Esophagus muscularis mucosa (tissue), 4 donors: Measurements from ENCODE around the gene SLC26A1.

ENCODE experiments used
- EP300 ChIP-seq: sonication (generic); formaldehyde crosslinking; IDR thresholded peaks from one replicate; pipeline ENCODE4 v1.6.1; 2017; ENCODE audit warnings: antibody characterized with exemption
- POLR2A ChIP-seq: fragments of 450-650 bp; IDR thresholded peaks from one replicate; pipeline ENCODE4 v1.6.1; 2017; ENCODE audit warnings: antibody characterized with exemption, moderate library complexity, mild to moderate bottlenecking, low read depth
- POLR2AphosphoS5 ChIP-seq, 2 donors: sonication (generic); formaldehyde crosslinking; IDR thresholded peaks; one replicate each; pipeline ENCODE4 v1.6.1; 2017; ENCODE audit warnings: antibody characterized with exemption in 2 of 2
- TF ChIP-seq, protein P1 (sequence below), 3 experiments: fragments of 200-600 bp in 2 of 3; fragments of 450-650 bp in 1 of 3; sonication (generic) in 2 of 3; IDR thresholded peaks; one replicate each; pipeline ENCODE4 v1.5.1; 2017 to 2019; ENCODE audit warnings: antibody characterized with exemption in 3 of 3, mild to moderate bottlenecking in 2 of 3, moderate library complexity in 1 of 3

DNA sequence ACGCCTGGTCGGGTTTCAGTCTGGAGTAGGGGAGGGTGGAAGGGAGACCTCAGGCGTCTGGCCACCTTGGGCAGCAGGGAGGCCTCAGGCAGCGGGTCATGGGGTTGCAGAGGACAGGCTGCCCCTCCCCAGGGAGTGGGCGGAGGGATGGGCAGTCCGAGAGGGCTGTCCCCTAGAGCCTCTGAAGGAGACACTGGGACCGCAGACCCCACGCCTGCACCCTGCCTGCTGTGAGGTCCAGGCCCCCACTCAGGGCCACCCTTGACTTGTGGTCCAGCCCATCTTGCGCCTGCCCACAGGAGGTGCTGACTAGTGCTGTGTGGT is 34.7 kb upstream of the SLC26A1 start:
- TF ChIP-seq POLR2AphosphoS5 (IDR thresholded peaks at IDR 0.05) = no peak
- TF ChIP-seq, protein P1, sequence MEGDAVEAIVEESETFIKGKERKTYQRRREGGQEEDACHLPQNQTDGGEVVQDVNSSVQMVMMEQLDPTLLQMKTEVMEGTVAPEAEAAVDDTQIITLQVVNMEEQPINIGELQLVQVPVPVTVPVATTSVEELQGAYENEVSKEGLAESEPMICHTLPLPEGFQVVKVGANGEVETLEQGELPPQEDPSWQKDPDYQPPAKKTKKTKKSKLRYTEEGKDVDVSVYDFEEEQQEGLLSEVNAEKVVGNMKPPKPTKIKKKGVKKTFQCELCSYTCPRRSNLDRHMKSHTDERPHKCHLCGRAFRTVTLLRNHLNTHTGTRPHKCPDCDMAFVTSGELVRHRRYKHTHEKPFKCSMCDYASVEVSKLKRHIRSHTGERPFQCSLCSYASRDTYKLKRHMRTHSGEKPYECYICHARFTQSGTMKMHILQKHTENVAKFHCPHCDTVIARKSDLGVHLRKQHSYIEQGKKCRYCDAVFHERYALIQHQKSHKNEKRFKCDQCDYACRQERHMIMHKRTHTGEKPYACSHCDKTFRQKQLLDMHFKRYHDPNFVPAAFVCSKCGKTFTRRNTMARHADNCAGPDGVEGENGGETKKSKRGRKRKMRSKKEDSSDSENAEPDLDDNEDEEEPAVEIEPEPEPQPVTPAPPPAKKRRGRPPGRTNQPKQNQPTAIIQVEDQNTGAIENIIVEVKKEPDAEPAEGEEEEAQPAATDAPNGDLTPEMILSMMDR (IDR thresholded peaks at IDR 0.05) = no peak
- TF ChIP-seq POLR2A = no peak
- TF ChIP-seq EP300 = no peak
